Hepatic stellate cell (primary cell): Measurements from ENCODE around the gene RMDN2.

Experiments used
- DNase-seq: peaks from one replicate; pipeline ENCODE4 v3.0.0; 2011; ENCODE audit warnings: low spot score

RMDN2 gene

DNA sequence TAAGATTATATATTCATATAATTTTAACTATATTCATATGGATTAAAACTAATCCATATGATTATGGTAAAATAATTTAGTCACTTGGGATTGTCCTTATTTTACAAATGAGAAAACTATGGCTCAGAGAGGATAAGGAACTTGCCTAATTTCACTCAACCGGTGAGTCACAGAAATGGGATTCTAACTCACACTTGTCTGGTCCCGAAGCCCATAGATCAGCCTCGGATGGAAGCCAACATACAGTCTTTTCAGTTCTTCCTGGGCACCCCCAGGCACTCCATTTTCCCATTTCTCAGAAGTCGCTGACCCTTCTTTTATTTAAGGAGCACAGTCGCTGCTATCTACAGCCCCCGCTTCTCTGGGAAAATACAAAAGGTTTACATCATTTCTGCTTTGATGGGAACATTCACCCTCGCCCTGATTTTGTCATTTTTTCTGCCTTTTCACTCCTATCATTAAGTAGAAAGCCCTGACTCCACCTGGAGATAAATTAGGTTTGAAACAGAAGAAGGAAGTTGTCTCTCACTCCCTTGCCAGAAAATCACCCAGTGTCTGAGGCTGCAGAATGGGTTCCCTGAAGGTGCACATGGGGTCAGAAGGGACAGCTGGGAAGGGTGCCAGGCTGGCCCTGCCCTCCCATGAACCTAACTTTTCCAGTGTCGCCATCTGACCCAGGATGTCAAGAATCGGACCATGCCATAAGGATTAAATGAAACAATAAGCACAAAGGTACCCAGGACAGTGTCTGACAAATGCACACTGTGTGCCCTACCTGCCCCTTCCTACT lies 114.2 kb downstream of the RMDN2 start:
- no peak for DNase-seq

DNA sequence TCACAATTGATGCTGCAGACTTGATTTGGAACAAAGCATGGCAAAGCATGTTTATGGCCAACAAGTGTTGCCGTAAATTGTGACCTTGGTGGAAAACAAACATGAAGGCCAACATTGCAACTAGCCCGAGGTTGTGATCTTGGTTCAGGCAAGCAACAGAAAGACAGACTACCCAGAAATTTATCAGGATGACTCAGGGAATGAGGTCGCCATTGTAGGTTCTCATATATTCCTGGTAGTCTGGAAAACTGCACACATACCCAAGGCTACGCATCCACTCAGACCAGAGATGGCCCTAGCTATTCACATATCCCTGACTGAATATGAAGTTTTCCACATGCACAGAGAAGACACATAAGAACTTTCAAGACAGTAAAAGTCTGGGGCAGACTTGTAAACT lies 120.7 kb downstream of the RMDN2 start:
- no peak for DNase-seq

DNA sequence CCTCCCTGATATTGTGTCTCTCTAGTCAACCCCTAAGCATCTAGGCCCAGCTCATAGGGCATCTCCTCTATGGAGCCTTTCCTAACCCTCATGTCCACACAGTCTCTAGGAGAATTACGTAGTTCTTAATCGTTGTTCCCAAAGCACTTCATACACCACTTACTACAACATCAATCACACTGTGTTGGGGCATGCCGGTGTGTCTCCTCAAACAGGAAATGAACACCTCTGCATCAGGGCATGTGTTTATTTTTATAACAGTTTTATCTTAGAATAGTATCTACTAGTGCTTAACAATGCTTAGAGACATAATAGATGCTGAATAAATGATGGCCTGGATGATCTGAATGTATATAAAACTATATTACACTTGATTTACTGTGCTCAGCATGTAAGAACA lies 131.1 kb downstream of the RMDN2 start:
- DNase-seq: no peak

GRCh38 chr2:38057651-38058410 lies 132.7 kb downstream of the RMDN2 start:
- no peak for DNase-seq

DNA sequence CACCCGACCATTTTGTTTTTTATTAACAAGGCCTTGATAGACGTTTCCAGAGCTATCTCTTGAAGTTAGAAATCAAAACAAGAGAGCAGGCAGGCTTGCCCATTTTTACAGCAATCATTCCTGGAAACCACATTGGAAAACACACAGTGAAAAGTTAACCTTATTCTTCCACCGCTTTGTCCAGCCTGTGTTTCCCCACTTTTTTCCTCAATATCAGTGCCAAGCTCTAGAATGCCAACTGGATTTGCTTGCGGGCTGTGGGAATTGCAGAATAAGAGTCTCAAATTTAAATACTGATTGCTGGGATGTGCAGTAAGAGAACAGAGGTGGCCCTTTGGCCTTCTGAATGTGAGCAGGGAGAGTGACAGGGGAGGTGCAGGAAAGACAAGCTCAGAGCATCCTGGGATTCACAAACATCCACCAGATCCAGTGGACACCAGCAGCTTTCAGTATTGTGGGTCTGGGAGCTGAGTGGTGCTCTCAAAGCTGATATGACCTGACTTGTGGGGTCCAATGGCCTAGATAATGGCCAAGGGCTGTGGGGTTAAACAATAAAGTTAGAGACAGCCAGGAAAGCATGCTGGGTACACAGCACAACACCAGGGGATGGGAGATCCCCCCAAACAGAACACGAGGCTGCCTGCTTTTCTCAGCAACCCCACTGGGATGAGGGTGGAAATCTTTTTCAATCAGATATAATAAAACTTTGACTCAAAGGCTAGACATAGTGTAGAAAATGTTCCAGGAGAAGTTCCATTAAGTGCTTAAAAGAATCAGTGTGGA lies 135.3 kb downstream of the RMDN2 start:
- DNase-seq: no peak

GRCh38 chr2:38064801-38065501 lies 139.9 kb downstream of the RMDN2 start:
- no peak for DNase-seq

DNA sequence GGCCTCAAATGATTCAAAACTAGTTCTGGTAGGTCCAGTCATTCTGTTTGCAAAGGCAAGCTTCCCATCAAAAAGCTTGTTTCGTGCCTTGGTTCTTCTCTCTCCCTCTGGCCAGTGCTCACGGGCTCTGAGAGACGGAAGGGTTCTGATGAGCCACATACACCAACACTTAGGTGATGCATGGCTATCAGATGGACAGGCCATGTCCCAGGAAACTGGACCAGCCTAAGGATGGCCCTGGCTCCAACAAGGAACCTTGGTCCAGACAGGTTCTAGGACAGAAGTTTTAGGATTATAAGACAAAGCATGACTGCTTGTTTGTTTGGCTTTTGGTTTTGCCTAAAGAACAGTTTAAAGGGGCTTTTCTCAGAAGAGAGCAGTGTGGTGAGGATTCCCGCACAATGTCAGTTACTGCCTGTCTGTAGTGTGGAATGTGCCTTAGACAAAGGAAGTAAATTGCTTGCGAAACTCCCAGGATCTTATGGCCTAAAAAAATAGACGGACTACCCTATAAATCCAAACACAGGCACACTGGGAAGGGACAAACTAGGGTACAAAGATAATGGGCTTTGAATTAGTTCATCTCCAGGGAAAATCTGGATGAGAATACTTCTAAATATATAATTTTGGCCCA lies 140.5 kb downstream of the RMDN2 start:
- no peak for DNase-seq

GRCh38 chr2:38066421-38067115 lies 141.5 kb downstream of the RMDN2 start:
- DNase-seq: no peak
